Measurements from ENCODE around the gene CEP135.

The CEP135 gene

GRCh38 chr4:56078866-56079265 lies 130.1 kb downstream of the CEP135 start:
- H3K27ac ChIP-seq: no peak overlapping the region
- no peak overlapping the region for H3K4me2 ChIP-seq
- no peaks in the 10 kb centered on the region for H3K27me3 ChIP-seq (ENCODE audit: insufficient read depth, low read depth)
- no peak overlapping the region for H3K9ac ChIP-seq
- no peak overlapping the region for H3K4me3 ChIP-seq (IDR thresholded peaks at IDR 0.05; ENCODE audit: insufficient read depth, low read depth, low read length)
- H3K36me3 ChIP-seq (ENCODE audit: insufficient read depth): no peaks in the 10 kb centered on the region
- no peaks in the 10 kb centered on the region for H3K4me1 ChIP-seq (ENCODE audit: low read depth, poor library complexity, severe bottlenecking)
- no peaks in the 10 kb centered on the region for H4K20me1 ChIP-seq (ENCODE audit: insufficient read depth)
- H3K79me2 ChIP-seq (ENCODE audit: insufficient read depth, low read depth): no peaks in the 10 kb centered on the region
- TF ChIP-seq CTCF (conservative IDR thresholded peaks at IDR 0.05; ENCODE audit: low read depth, low read length): no peak
- H2AFZ ChIP-seq (ENCODE audit: low read depth): no peak overlapping the region

- H3K4me2 ChIP-seq: no peak overlapping the region
- no peak for TF ChIP-seq CTCF (conservative IDR thresholded peaks at IDR 0.05; ENCODE audit: low read depth, low read length)
- H3K27ac ChIP-seq: no peak overlapping the region
- H3K4me3 ChIP-seq (IDR thresholded peaks at IDR 0.05; ENCODE audit: insufficient read depth, low read depth, low read length): no peak overlapping the region
- H3K79me2 ChIP-seq (ENCODE audit: insufficient read depth, low read depth): no peaks in the 10 kb centered on the region
- H3K4me1 ChIP-seq (ENCODE audit: low read depth, poor library complexity, severe bottlenecking): no peaks in the 10 kb centered on the region
- no peaks in the 10 kb centered on the region for H4K20me1 ChIP-seq (ENCODE audit: insufficient read depth)
- no peaks in the 10 kb centered on the region for H3K36me3 ChIP-seq (ENCODE audit: insufficient read depth)
- no peak overlapping the region for H3K9ac ChIP-seq
- H2AFZ ChIP-seq (ENCODE audit: low read depth): no peak overlapping the region
- H3K27me3 ChIP-seq (ENCODE audit: insufficient read depth, low read depth): no peaks in the 10 kb centered on the region
These were observed 131.6 kb downstream of the CEP135 start for GRCh38 chr4:56080384-56080783.

- Histone ChIP-seq H3K27ac (no peak overlapping the region), H3K9ac (no peak overlapping the region), H3K4me3 (IDR thresholded peaks at IDR 0.05; ENCODE audit: insufficient read depth, low read depth, low read length) (no peak overlapping the region), H3K4me1 (ENCODE audit: low read depth, poor library complexity, severe bottlenecking) (no peaks in the 10 kb centered on the region), H4K20me1 (ENCODE audit: insufficient read depth) (no peaks in the 10 kb centered on the region), H3K27me3 (ENCODE audit: insufficient read depth, low read depth) (no peaks in the 10 kb centered on the region), H2AFZ (ENCODE audit: low read depth) (no peak overlapping the region), H3K79me2 (ENCODE audit: insufficient read depth, low read depth) (no peaks in the 10 kb centered on the region), H3K36me3 (ENCODE audit: insufficient read depth) (no peaks in the 10 kb centered on the region), H3K4me2 (no peak overlapping the region)
- no peak for TF ChIP-seq CTCF (conservative IDR thresholded peaks at IDR 0.05; ENCODE audit: low read depth, low read length)
These were observed 134.1 kb downstream of the CEP135 start for GRCh38 chr4:56082829-56083228.
